H1 (cell line): ENCODE results near the gene DNASE1L1. TPM values are rescaled to one million over a fixed set of nuclear protein-coding genes. Genes with fewer than 3 reads are reported as not detected.

Experiments used
- ASH2L ChIP-seq: fragments of 200-600, 300-600 bp; sonication (generic); IDR thresholded peaks from one replicate; pipeline ENCODE4 v1.7.1; 2017; ENCODE audit warnings: low read length
- ATF2 ChIP-seq: IDR thresholded peaks from 2 replicates; pipeline ENCODE4 v1.6.1; 2012; ENCODE audit warnings: low read length, inconsistent platforms
- CHD1 ChIP-seq: IDR thresholded peaks from 2 replicates; pipeline ENCODE4 v1.6.1; 2012; ENCODE audit warnings: low read depth, low read length, improper control_type of control experiment
- CTCF ChIP-seq, 3 experiments: IDR thresholded peaks; 1 replicate in 2 of 3; 2 replicates in 1 of 3; pipeline versions ENCODE4 v1.5.1 to v1.6.1; 2011; ENCODE audit warnings: low read length in 3 of 3, mild to moderate bottlenecking in 3 of 3, inconsistent platforms in 2 of 3, low read depth in 1 of 3, moderate library complexity in 1 of 3; ENCODE audit not compliant: insufficient read depth in 1 of 3; ENCODE audit errors: control extremely low read depth in 1 of 3
- FOSL1 ChIP-seq: IDR thresholded peaks from 2 replicates; pipeline ENCODE4 v1.6.1; 2011; ENCODE audit warnings: mild to moderate bottlenecking, low read depth, low read length, moderate library complexity; ENCODE audit not compliant: insufficient read depth
- HDAC6 ChIP-seq: IDR thresholded peaks from one replicate; pipeline ENCODE4 v1.7.1; 2012; ENCODE audit warnings: low read depth, mild to moderate bottlenecking, inconsistent platforms, low read length, moderate library complexity
- JUN ChIP-seq: IDR thresholded peaks from 2 replicates; pipeline ENCODE4 v1.6.1; 2011; ENCODE audit warnings: low read depth, mild to moderate bottlenecking, improper control_type of control experiment, low read length
- RNF2 ChIP-seq: fragments of 200-900, 300-1000 bp; sonication (generic); IDR thresholded peaks from 2 replicates; pipeline ENCODE4 v1.7.1; 2016; ENCODE audit warnings: borderline replicate concordance, low read depth, mild to moderate bottlenecking, antibody characterized with exemption, low read length; ENCODE audit not compliant: poor library complexity, severe bottlenecking; ENCODE audit errors: missing control alignments
- SIN3A ChIP-seq, 2 experiments: IDR thresholded peaks in 1 of 2; conservative IDR thresholded peaks in 1 of 2; 2 replicates each; pipeline ENCODE4 v1.6.1; 2011 to 2012; ENCODE audit warnings: low read length in 2 of 2, improper control_type of control experiment in 1 of 2, low read depth in 1 of 2, mild to moderate bottlenecking in 1 of 2
- SUZ12 ChIP-seq: fragments of 200-600 bp; sonication (generic); IDR thresholded peaks from 2 replicates; pipeline ENCODE4 v1.6.1; 2012; ENCODE audit warnings: mild to moderate bottlenecking, inconsistent platforms, low read length, moderate library complexity, mixed read lengths
- TCF12 ChIP-seq: IDR thresholded peaks from 2 replicates; pipeline ENCODE4 v1.6.1; 2011; ENCODE audit warnings: low read depth, mild to moderate bottlenecking, low read length
- polyA plus RNA-seq, 7 experiments: library from polyadenylated mRNA; depleted of rRNA in 3 of 7; stranded (reverse) in 5 of 7; unstranded in 2 of 7; fragments of >200 nt in 5 of 7; fragments of 200-250 nt in 2 of 7; gene quantifications; 1 replicate in 5 of 7; 2 replicates in 1 of 7; 4 replicates in 1 of 7; pipeline versions ENCODE4 v1.2.1 to v1.2.3, GENCODE V29; 2011 to 2013; ENCODE audit warnings: missing spikeins in 2 of 7, mixed read lengths in 2 of 7
- total RNA-seq: library from RNA; stranded (reverse); fragmentation: NEBNext Ultra II Directional; extraction: Animal tissue kit (Norgen Biotek cat#: 25700); gene quantifications from 2 replicates; pipeline ENCODE4 v1.2.1, GENCODE V29; 2021

Gene DNASE1L1
- total and polyA plus RNA-seq, 2 of the 8 experiments (the other 6 are each of a cell fraction or from before 2014, with no cell fraction given) = 8.7 to 30.0 TPM

GRCh38 chrX:154428176-154429171, 19.4 kb upstream of the DNASE1L1 start, which contains the start of gene ATP6AP1 (continued):
- TF ChIP-seq ATF2 (no peak), SIN3A (conservative IDR thresholded peaks at IDR 0.05 in 1 of 2, IDR thresholded peaks at IDR 0.05 in 1 of 2; ENCODE audit: low read depth in 1 of 2, low read length in 2 of 2) (peak; percentile 51 to 60; a peak in 1 of 4 replicates), JUN (no peak), CHD1 (no peak), RNF2 (no peak), ASH2L (peak; percentile 61), CTCF (IDR thresholded peaks at IDR 0.05; ENCODE audit: control extremely low read depth in 1 of 3, insufficient read depth in 1 of 3, low read depth in 1 of 3, low read length in 3 of 3) (no peak), FOSL1 (no peak), HDAC6 (no peak), TCF12 (no peak), SUZ12 (no peak)
